WERI-Rb-1 (cell line): ENCODE results near the gene TMTC4.
A peak's percentile ranks its signal among the peaks of the same experiment; 100 is the strongest.

Experiments used
- DNase-seq: peaks from one replicate; pipeline ENCODE4 v3.0.0-alpha.2; 2020
- H3K27ac ChIP-seq: fragments of 250-450 bp; sonication (Bioruptor Pico); 2 replicates; pipeline ENCODE4 v1.5.1; 2020; ENCODE audit warnings: mild to moderate bottlenecking, moderate library complexity
- H3K27me3 ChIP-seq: fragments of 250-450 bp; sonication (Bioruptor Pico); 2 replicates; pipeline ENCODE4 v1.5.1; 2021; ENCODE audit warnings: mild to moderate bottlenecking, low read depth, moderate library complexity; ENCODE audit not compliant: insufficient read depth, severe bottlenecking
- H3K36me3 ChIP-seq: fragments of 250-450 bp; sonication (Bioruptor Pico); 2 replicates; pipeline ENCODE4 v1.5.1; 2020; ENCODE audit warnings: mild to moderate bottlenecking, moderate library complexity
- H3K4me3 ChIP-seq: 2 replicates; pipeline ENCODE4 v1.5.1; 2011; ENCODE audit warnings: low read depth, mild to moderate bottlenecking, control low read depth, low read length
- H3K9me3 ChIP-seq: fragments of 250-450 bp; sonication (Bioruptor Pico); 2 replicates; pipeline ENCODE4 v1.5.1; 2021; ENCODE audit warnings: mild to moderate bottlenecking, moderate library complexity; ENCODE audit not compliant: severe bottlenecking
- TF ChIP-seq, protein P1 (sequence below): IDR thresholded peaks from 2 replicates; pipeline ENCODE4 v1.5.1; 2011; ENCODE audit warnings: low read depth, mild to moderate bottlenecking, control low read depth, inconsistent platforms, low read length

Gene TMTC4

DNA sequence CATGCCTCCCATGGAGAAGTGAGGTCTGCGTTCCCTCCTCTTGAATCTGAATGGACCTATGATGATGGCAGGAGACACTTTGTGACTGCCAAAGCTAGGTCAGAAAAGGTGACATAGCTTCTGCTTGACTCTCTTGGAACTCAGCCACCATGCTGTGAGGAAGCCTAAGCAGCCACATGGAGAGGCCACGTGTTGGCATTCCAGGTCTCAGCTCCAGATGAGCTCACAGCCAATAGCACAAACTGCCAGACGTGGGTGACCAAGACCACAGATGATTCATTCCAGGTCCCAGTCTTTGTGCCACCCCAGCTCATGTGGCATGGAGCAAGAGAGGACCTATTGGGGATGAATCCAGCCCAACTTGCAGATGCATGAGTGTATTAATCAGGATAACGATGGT, 77.3 kb downstream of the TMTC4 start:
- Histone ChIP-seq H3K36me3 (no peaks in the 10 kb centered on the region), H3K27ac (no peak overlapping the region), H3K27me3 (peaks cover 28% of the 10 kb centered on the region), H3K4me3 (no peak overlapping the region), H3K9me3 (no peaks in the 10 kb centered on the region)
- DNase-seq = no peak
- TF ChIP-seq, protein P1, sequence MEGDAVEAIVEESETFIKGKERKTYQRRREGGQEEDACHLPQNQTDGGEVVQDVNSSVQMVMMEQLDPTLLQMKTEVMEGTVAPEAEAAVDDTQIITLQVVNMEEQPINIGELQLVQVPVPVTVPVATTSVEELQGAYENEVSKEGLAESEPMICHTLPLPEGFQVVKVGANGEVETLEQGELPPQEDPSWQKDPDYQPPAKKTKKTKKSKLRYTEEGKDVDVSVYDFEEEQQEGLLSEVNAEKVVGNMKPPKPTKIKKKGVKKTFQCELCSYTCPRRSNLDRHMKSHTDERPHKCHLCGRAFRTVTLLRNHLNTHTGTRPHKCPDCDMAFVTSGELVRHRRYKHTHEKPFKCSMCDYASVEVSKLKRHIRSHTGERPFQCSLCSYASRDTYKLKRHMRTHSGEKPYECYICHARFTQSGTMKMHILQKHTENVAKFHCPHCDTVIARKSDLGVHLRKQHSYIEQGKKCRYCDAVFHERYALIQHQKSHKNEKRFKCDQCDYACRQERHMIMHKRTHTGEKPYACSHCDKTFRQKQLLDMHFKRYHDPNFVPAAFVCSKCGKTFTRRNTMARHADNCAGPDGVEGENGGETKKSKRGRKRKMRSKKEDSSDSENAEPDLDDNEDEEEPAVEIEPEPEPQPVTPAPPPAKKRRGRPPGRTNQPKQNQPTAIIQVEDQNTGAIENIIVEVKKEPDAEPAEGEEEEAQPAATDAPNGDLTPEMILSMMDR = no peak

DNA sequence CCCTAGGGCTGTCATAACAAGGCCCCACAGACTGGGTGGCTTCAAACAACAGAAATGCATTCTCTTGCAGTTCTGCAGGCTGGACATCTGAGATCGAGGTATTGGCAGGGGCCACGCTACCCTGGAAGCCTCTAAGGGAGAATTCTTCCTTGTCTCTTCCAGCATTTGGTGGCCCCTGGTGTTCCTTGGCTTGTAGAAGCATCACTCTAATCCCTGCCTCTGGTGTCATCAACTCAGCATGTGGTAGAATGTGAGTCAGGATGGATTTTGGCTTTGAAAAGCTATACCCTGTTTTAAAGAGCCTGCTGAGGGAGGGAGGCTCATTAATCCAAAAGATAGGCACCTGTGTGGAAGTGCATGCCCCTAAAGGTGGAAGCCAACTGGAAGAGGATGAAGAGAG, 78.1 kb downstream of the TMTC4 start:
- no peak overlapping the region for H3K27ac ChIP-seq
- H3K4me3 ChIP-seq = no peak overlapping the region
- no peaks in the 10 kb centered on the region for H3K9me3 ChIP-seq
- TF ChIP-seq, protein P1 = no peak
- peaks cover 35% of the 10 kb centered on the region for H3K27me3 ChIP-seq
- DNase-seq = no peak
- H3K36me3 ChIP-seq = no peaks in the 10 kb centered on the region

- peaks cover 52% of the 10 kb centered on the region for H3K27me3 ChIP-seq
- no peak overlapping the region for H3K4me3 ChIP-seq
- H3K36me3 ChIP-seq = no peaks in the 10 kb centered on the region
- peak; percentile 58 for DNase-seq
- H3K9me3 ChIP-seq = no peaks in the 10 kb centered on the region
- TF ChIP-seq, protein P1 = peak; percentile 95
- no peak overlapping the region for H3K27ac ChIP-seq
These were observed 79.9 kb downstream of the TMTC4 start for GRCh38 chr13:100594731-100595130.

GRCh38 chr13:100594255-100594654, 80.3 kb downstream of the TMTC4 start:
- Histone ChIP-seq H3K9me3 (no peaks in the 10 kb centered on the region), H3K27ac (no peak overlapping the region), H3K27me3 (peaks cover 52% of the 10 kb centered on the region), H3K36me3 (no peaks in the 10 kb centered on the region), H3K4me3 (no peak overlapping the region)
- TF ChIP-seq, protein P1 = no peak
- no peak for DNase-seq

DNA sequence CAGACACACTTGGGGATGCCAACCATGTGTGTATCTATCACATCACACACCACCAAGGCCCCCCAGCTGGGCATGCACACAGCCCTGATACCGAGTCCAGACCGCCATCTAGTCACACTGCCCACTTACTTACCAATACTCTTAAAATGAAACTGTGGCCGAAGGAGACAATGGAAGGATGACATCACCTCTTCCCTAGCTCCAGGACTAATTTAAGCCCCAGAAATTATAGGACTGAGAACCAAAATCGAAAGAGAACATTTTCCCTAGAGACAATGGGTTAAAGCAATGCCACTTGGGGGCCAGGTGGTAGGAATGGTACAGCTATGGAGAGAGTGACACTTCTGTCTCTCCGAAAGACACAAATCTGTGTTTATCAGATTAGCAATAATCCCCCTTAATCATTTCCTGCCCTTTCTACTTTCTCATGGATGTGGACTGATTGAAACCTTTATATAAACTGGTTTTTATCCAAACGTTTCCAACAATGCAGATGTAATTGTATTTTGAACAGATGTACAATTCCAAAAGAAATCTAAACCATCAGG, 85.3 kb downstream of the TMTC4 start:
- peak overlapping the region; percentile 38 for H3K4me3 ChIP-seq
- TF ChIP-seq, protein P1 = no peak
- H3K27me3 ChIP-seq = peaks cover 51% of the 10 kb centered on the region
- no peaks in the 10 kb centered on the region for H3K9me3 ChIP-seq
- DNase-seq = peak; percentile 67
- no peak overlapping the region for H3K27ac ChIP-seq
- H3K36me3 ChIP-seq = no peaks in the 10 kb centered on the region
